Esophagus squamous epithelium (tissue), 4 donors: ENCODE data around the gene RASL10B.
A peak's percentile ranks its signal among the peaks of the same experiment; 100 is the strongest.

Experiments
- POLR2A ChIP-seq, 4 donors: fragments of 450-650 bp; IDR thresholded peaks; one replicate each; pipeline ENCODE4 v1.6.1; 2017; ENCODE audit warnings: antibody characterized with exemption in 4 of 4, mild to moderate bottlenecking in 4 of 4, moderate library complexity in 3 of 4
- TF ChIP-seq, protein P1 (sequence below), 6 experiments: fragments of 450-650 bp in 4 of 6; fragments of 200-600 bp in 2 of 6; sonication (generic) in 2 of 6; IDR thresholded peaks; one replicate each; pipeline ENCODE4 v1.5.1; 2016 to 2019; ENCODE audit warnings: antibody characterized with exemption in 6 of 6, mild to moderate bottlenecking in 4 of 6, moderate library complexity in 4 of 6

GRCh38 chr17:35774499-35774898 is 43.1 kb downstream of the RASL10B start:
- TF ChIP-seq, protein P1, sequence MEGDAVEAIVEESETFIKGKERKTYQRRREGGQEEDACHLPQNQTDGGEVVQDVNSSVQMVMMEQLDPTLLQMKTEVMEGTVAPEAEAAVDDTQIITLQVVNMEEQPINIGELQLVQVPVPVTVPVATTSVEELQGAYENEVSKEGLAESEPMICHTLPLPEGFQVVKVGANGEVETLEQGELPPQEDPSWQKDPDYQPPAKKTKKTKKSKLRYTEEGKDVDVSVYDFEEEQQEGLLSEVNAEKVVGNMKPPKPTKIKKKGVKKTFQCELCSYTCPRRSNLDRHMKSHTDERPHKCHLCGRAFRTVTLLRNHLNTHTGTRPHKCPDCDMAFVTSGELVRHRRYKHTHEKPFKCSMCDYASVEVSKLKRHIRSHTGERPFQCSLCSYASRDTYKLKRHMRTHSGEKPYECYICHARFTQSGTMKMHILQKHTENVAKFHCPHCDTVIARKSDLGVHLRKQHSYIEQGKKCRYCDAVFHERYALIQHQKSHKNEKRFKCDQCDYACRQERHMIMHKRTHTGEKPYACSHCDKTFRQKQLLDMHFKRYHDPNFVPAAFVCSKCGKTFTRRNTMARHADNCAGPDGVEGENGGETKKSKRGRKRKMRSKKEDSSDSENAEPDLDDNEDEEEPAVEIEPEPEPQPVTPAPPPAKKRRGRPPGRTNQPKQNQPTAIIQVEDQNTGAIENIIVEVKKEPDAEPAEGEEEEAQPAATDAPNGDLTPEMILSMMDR (IDR thresholded peaks at IDR 0.05) = peak in 1 of 6 experiments; percentile 7
- peak in 2 of 4 donors; percentile 43 to 48 for TF ChIP-seq POLR2A (IDR thresholded peaks at IDR 0.05)
